Adrenal gland (tissue), 12 donors: Measurements from ENCODE around the gene HEATR5B. TPM values are rescaled to one million over a fixed set of nuclear protein-coding genes. Genes with fewer than 3 reads are reported as not detected.

Experiments used
- DNase-seq, 7 donors: peaks; one replicate each; pipeline ENCODE4 v3.0.0-alpha.2; 2019 to 2020
- H3K27ac ChIP-seq, 5 donors: fragments of 200-600 bp; sonication (generic) in 4 of 5; 1 replicate in 3 of 5; 2 replicates in 2 of 5; pipeline versions ENCODE4 v1.5.1 to v1.8.0; 2016 to 2020; ENCODE audit warnings: mild to moderate bottlenecking in 1 of 5
- H3K27me3 ChIP-seq: fragments of 200-600 bp; 2 replicates; pipeline ENCODE4 v1.8.0; 2021
- H3K36me3 ChIP-seq, 2 donors: fragments of 200-600 bp; replicated peaks in 1 of 2; 1 replicate in 1 of 2; 2 replicates in 1 of 2; pipeline versions ENCODE4 v1.5.1 to v1.8.0; 2018 to 2022
- H3K4me1 ChIP-seq, 2 donors: fragments of 200-600 bp; replicated peaks in 1 of 2; 1 replicate in 1 of 2; 2 replicates in 1 of 2; pipeline versions ENCODE4 v1.5.1 to v1.8.0; 2018 to 2021
- H3K4me3 ChIP-seq, 4 donors: fragments of 200-600 bp; sonication (generic) in 3 of 4; one replicate each; pipeline ENCODE4 v1.5.1; 2016 to 2018
- H3K9me3 ChIP-seq, 3 donors: fragments of 200-600 bp; sonication (generic) in 1 of 3; replicated peaks in 1 of 3; 1 replicate in 2 of 3; 2 replicates in 1 of 3; pipeline versions ENCODE4 v1.5.1 to v1.8.0; 2016 to 2021
- CTCF ChIP-seq, 6 experiments: fragments of 450-650 bp in 4 of 6; fragments of 200-600 bp in 2 of 6; sonication (generic) in 1 of 6; IDR thresholded peaks; 1 replicate in 5 of 6; 2 replicates in 1 of 6; pipeline versions ENCODE4 v1.5.1 to v1.8.0; 2016 to 2021; ENCODE audit warnings: antibody characterized with exemption in 6 of 6, mild to moderate bottlenecking in 2 of 6, moderate library complexity in 1 of 6
- POLR2A ChIP-seq, 2 donors: fragments of 450-650 bp; IDR thresholded peaks; one replicate each; pipeline ENCODE4 v1.6.1; 2017; ENCODE audit warnings: antibody characterized with exemption in 2 of 2, mild to moderate bottlenecking in 2 of 2, moderate library complexity in 1 of 2
- WGBS, 4 donors: extraction: QIAGEN DNeasy Blood & Tissue Kit in 2 of 4; methylation state at CpG; one replicate each; pipeline versions ENCODE4 v1.1.5 to v1.1.7; 2013 to 2017; 5-methylcytosine and 5-hydroxymethylcytosine counted together
- intact Hi-C, 2 donors: fragments of 100-400 bp; cut with DNase I; formaldehyde crosslinking; loops; one replicate each; pipeline versions ENCODE4 v1.14.1 to v1.15.0; 2022 to 2023
- polyA plus RNA-seq, 3 donors: library from polyadenylated mRNA; stranded (reverse); fragments of 200-250 nt in 2 of 3; fragments of 350-450 nt in 1 of 3; fragmentation: Illumina TruSeq in 1 of 3; extraction: RNeasy Lipid Tissue Mini Kit (QIAGEN cat#74804) in 1 of 3; gene quantifications; one replicate each; pipeline ENCODE4 v1.2.3, GENCODE V29; 2013 to 2014
- total RNA-seq, 9 donors: library from RNA; depleted of rRNA in 4 of 9; stranded (reverse); fragments of >200 nt in 4 of 9; fragments of 120-200 nt in 1 of 9; fragmentation: NEBNext Ultra II Directional in 1 of 9; extraction: Animal tissue kit (Norgen Biotek cat#: 25700) in 1 of 9; gene quantifications; one replicate each; pipeline versions ENCODE4 v1.1.0 to v1.2.4, GENCODE V29; 2013 to 2023
- donor health status: healthy with polysubstance abuse.
- donor health status: Bipolar disorder and iron deficiency.
- donor health status: DM: yes; HTN: yes; CAD: no.
- donor health status: DM: no; HTN: no; CAD: no.
- donor health status: DM: no; HTN: no; CAD: no.
- donor health status: DM: yes; HTN: yes; CAD: no.

HEATR5B gene
- total and polyA plus RNA-seq, 12 donors = 7.4 to 34.3 (median 20.4) TPM

- Histone ChIP-seq H3K27me3 (no peaks in the 10 kb centered on the region), H3K9me3 (no peaks in the 10 kb centered on the region), H3K36me3 (peaks cover 0 to 19% of the 10 kb centered on the region in 2 donors), H3K27ac (no peak overlapping the region), H3K4me1 (peaks cover 4 to 7% of the 10 kb centered on the region in 2 donors), H3K4me3 (no peak overlapping the region)
- DNase-seq = no peak
- WGBS, 4 donors = 50 to 69% (median 63%) methylated on average over 1 of the region's 1 CpG
- TF ChIP-seq POLR2A (IDR thresholded peaks at IDR 0.05) = no peak
- TF ChIP-seq CTCF (IDR thresholded peaks at IDR 0.05) = no peak
- intact Hi-C loops = no loop called here
Measured at GRCh38 chr2:37100054-37100453, 15.9 kb upstream of the HEATR5B start.

GRCh38 chr2:37098416-37099118, 14.4 kb upstream of the HEATR5B start:
- no peak for DNase-seq
- Histone ChIP-seq H3K9me3 (no peaks in the 10 kb centered on the region), H3K27ac (no peak overlapping the region), H3K4me3 (no peak overlapping the region), H3K4me1 (peaks cover 2 to 7% of the 10 kb centered on the region in 2 donors), H3K27me3 (no peaks in the 10 kb centered on the region), H3K36me3 (peaks cover 0 to 33% of the 10 kb centered on the region in 2 donors)
- TF ChIP-seq CTCF (IDR thresholded peaks at IDR 0.05) = no peak
- intact Hi-C loops = no loop called here
- WGBS, 4 donors = 92 to 96% (median 95%) methylated on average over 4 of the region's 4 CpGs

DNA sequence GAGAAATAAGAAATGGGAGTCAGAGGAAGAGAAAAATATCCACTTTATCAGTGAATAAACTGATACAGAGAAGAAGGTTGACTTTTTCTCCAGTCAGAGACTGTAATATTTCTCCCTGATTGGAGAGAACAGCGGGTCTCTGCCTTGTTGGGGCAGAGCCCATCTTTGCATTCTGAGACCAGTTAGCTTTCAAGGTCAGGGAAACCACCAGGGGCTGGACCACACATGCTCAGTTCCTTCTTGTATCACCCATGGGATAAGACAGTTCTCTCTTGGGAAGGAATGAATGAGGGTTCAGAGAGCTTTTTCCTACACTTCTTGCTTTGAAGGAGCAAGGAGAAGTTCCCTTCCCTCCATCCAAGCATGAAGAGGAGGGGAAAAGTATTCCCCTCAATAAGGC, 12.4 kb upstream of the HEATR5B start:
- no peaks in the 10 kb centered on the region for H3K9me3 ChIP-seq
- H3K27me3 ChIP-seq = no peaks in the 10 kb centered on the region
- TF ChIP-seq CTCF (IDR thresholded peaks at IDR 0.05) (no peak), POLR2A (IDR thresholded peaks at IDR 0.05) (no peak)
- H3K36me3 ChIP-seq = peaks cover 0 to 44% of the 10 kb centered on the region in 2 donors
- WGBS, 4 donors = 89 to 100% (median 98%) methylated on average over 1 of the region's 1 CpG
- intact Hi-C loops = no loop called here
- no peak for DNase-seq
- H3K4me1 ChIP-seq = peaks cover 0 to 7% of the 10 kb centered on the region in 2 donors
- H3K4me3 ChIP-seq = no peak overlapping the region
- no peak overlapping the region for H3K27ac ChIP-seq

DNA sequence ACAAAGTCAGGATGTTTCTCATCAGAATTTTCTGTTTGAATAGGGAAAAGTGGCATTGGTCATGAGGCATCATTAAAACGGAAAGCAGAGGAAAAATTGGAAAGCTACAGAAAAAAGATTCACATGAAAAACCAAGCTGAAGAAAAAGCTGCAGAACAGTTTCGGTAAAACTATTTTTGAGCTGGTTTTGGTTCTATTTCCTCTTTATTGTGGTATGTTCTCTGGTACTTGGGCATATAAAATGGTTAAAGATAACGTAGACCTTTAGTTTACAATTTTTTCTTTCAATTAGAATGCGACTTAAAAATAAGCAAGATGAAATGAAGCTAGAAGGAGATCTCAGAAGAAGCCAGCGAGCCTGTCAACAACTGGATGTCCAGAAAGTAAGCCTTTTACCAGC, 7.7 kb upstream of the HEATR5B start:
- H3K27me3 ChIP-seq = no peaks in the 10 kb centered on the region
- no peak for TF ChIP-seq CTCF (IDR thresholded peaks at IDR 0.05)
- no peak for TF ChIP-seq POLR2A (IDR thresholded peaks at IDR 0.05)
- H3K36me3 ChIP-seq = peaks cover 0 to 43% of the 10 kb centered on the region in 2 donors
- H3K4me3 ChIP-seq = no peak overlapping the region
- no peak for DNase-seq
- no peak overlapping the region for H3K27ac ChIP-seq
- intact Hi-C loops = no loop called here
- H3K4me1 ChIP-seq = peaks cover 0 to 7% of the 10 kb centered on the region in 2 donors
- no peaks in the 10 kb centered on the region for H3K9me3 ChIP-seq
- WGBS, 4 donors = 72 to 87% (median 80%) methylated on average over 5 of the region's 5 CpGs
